HL-60 (cell line): ENCODE measurements around the gene CRIP1.

Experiments used
- DNase-seq, 2 experiments: peaks; one replicate each; pipeline ENCODE4 v3.0.0-alpha.2; 2010 to 2020; ENCODE audit warnings: low read depth in 1 of 2, low spot score in 1 of 2
- H3K27ac ChIP-seq: fragments of 250-450 bp; sonication (Bioruptor Pico); replicated peaks from 2 replicates; pipeline ENCODE4 v1.5.1; 2020; ENCODE audit warnings: mild to moderate bottlenecking, moderate library complexity
- H3K27me3 ChIP-seq: fragments of 250-450 bp; sonication (Bioruptor Pico); 2 replicates; pipeline ENCODE4 v1.5.1; 2021; ENCODE audit warnings: mild to moderate bottlenecking, moderate library complexity; ENCODE audit not compliant: insufficient read depth, poor library complexity, severe bottlenecking
- H3K4me3 ChIP-seq: replicated peaks from 2 replicates; pipeline ENCODE4 v1.5.1; 2011; ENCODE audit warnings: mild to moderate bottlenecking, control low read depth, low read length; ENCODE audit not compliant: insufficient read depth
- GABPA ChIP-seq: IDR thresholded peaks from 2 replicates; pipeline ENCODE4 v1.6.1; 2012; ENCODE audit warnings: low read depth
- POLR2AphosphoS5 ChIP-seq: IDR thresholded peaks from 2 replicates; pipeline ENCODE4 v1.6.1; 2012; ENCODE audit warnings: low read depth
- SPI1 ChIP-seq: IDR thresholded peaks from 2 replicates; pipeline ENCODE4 v1.6.1; 2012; ENCODE audit warnings: low read depth, mild to moderate bottlenecking, borderline replicate concordance
- TF ChIP-seq, protein P1 (sequence below): IDR thresholded peaks from one replicate; pipeline ENCODE4 v1.5.1; 2011; ENCODE audit warnings: low read length, control low read depth, inconsistent platforms; ENCODE audit not compliant: insufficient read depth
- TF ChIP-seq, protein P2 (sequence below): IDR thresholded peaks from 2 replicates; pipeline ENCODE4 v1.6.1; 2012; ENCODE audit warnings: low read depth; ENCODE audit not compliant: insufficient replicate concordance

Gene CRIP1

DNA sequence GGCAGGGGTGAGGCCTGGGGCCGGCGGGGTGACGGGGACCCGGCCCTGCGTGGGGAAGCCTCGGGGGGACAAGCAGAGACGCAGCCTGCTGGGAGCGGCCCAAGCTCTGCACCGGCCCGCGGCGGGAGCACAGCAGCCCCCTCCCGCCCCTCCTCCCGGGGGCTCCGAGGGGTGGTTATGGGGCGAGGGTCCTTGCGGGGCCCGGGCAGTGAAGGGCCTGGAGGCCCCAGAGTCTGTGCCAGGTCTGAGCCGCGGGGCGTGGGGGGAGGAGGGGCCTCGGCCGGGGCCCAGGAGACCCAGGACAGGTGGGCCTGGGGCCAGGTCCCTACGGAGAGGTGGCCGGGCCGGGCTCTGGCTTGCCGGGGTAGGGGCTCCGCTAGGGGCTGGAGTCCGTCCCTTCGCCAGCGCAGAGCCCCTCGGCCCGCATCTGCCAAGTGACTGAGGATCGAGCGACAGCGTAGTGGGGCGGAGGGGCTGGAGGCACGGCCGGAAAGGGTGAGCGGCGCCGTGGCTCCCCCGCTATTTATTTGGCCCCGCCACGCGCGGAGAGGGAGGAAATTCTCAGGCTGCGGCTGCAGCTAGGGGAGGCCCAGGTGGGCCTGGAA lies 40.2 kb downstream of the CRIP1 start:
- Histone ChIP-seq H3K4me3 (no peak overlapping the region), H3K27ac (no peak overlapping the region), H3K27me3 (peaks cover 38% of the 10 kb centered on the region)
- no peak for DNase-seq
- TF ChIP-seq POLR2AphosphoS5, result no peak
- TF ChIP-seq GABPA, result no peak
- TF ChIP-seq, protein P1, sequence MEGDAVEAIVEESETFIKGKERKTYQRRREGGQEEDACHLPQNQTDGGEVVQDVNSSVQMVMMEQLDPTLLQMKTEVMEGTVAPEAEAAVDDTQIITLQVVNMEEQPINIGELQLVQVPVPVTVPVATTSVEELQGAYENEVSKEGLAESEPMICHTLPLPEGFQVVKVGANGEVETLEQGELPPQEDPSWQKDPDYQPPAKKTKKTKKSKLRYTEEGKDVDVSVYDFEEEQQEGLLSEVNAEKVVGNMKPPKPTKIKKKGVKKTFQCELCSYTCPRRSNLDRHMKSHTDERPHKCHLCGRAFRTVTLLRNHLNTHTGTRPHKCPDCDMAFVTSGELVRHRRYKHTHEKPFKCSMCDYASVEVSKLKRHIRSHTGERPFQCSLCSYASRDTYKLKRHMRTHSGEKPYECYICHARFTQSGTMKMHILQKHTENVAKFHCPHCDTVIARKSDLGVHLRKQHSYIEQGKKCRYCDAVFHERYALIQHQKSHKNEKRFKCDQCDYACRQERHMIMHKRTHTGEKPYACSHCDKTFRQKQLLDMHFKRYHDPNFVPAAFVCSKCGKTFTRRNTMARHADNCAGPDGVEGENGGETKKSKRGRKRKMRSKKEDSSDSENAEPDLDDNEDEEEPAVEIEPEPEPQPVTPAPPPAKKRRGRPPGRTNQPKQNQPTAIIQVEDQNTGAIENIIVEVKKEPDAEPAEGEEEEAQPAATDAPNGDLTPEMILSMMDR, result no peak
- TF ChIP-seq, protein P2, sequence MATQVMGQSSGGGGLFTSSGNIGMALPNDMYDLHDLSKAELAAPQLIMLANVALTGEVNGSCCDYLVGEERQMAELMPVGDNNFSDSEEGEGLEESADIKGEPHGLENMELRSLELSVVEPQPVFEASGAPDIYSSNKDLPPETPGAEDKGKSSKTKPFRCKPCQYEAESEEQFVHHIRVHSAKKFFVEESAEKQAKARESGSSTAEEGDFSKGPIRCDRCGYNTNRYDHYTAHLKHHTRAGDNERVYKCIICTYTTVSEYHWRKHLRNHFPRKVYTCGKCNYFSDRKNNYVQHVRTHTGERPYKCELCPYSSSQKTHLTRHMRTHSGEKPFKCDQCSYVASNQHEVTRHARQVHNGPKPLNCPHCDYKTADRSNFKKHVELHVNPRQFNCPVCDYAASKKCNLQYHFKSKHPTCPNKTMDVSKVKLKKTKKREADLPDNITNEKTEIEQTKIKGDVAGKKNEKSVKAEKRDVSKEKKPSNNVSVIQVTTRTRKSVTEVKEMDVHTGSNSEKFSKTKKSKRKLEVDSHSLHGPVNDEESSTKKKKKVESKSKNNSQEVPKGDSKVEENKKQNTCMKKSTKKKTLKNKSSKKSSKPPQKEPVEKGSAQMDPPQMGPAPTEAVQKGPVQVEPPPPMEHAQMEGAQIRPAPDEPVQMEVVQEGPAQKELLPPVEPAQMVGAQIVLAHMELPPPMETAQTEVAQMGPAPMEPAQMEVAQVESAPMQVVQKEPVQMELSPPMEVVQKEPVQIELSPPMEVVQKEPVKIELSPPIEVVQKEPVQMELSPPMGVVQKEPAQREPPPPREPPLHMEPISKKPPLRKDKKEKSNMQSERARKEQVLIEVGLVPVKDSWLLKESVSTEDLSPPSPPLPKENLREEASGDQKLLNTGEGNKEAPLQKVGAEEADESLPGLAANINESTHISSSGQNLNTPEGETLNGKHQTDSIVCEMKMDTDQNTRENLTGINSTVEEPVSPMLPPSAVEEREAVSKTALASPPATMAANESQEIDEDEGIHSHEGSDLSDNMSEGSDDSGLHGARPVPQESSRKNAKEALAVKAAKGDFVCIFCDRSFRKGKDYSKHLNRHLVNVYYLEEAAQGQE, result no peak
- no peak for TF ChIP-seq SPI1

DNA sequence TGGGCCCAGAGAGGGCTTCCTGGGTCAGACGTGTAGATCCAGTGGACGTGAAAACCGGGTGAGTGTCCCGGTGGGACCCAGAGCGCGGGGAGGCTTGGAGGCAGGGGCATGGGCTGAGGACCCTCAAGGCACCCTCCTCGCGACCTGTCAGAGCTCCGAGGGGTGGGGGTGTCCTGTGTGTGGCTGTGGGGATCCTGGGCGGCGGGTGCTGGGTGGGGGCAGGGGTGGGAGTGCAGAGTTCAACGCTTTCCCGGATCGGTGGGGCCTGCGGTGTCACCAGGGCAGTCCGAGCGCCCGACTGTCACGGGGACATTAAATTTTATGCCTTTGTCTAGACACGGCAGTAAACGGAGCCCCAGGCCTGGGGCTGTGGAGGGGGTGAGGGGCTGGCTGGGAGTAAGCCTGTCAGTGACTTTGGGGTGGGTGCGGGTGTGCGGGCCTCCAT lies 40.7 kb downstream of the CRIP1 start:
- H3K27ac ChIP-seq, result no peak overlapping the region
- no peak overlapping the region for H3K4me3 ChIP-seq
- no peak for DNase-seq
- peaks cover 38% of the 10 kb centered on the region for H3K27me3 ChIP-seq
- TF ChIP-seq, protein P2, result no peak
- TF ChIP-seq SPI1 (no peak), POLR2AphosphoS5 (no peak), GABPA (no peak)
- TF ChIP-seq, protein P1, result no peak

DNA sequence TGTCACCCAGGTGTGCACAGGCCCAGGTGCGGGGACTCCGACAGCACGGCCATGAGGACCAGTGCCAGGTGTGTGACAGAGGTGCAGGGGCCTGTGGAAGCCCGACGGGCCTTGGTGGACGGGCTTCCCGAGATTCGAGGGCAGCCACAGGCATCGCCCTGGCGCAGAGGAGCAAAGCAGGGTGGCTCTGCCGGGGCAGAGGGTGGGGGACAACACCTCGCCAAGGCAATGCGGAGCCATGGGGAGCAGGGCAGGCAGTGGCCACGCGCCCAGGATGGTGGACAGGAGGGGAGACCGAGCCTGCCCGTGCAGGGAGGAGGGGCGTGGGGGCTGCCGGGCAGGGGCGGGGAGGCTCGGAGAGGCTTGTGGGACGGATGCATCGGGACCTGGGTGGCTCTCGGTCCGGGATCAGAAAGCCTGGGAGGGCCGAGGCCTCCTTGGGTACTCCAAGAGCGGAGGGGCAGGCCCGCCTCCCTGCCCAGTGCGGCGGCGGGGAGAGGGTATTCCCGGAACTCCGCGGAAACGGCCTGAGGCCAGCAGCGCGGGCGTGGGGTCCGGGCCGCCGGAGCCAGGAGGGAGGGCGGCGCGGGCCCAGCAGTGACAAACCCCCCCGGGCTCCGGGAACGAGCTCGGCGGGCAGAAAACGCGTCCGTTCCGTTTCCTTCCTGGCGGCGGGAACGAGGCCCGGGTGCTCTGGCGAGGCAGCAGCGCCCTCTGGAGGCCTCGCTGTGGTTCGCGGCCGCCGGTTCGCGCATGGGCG lies 41.3 kb downstream of the CRIP1 start:
- peak; percentile 60 to 68 for DNase-seq
- Histone ChIP-seq H3K27ac (0 out of 2 replicates have a peak overlapping the region, but pooled peaks have one; percentile 27), H3K4me3 (peak overlapping the region; percentile 38), H3K27me3 (peaks cover 38% of the 10 kb centered on the region)
- no peak for TF ChIP-seq SPI1
- TF ChIP-seq, protein P1, result peak; percentile 35
- TF ChIP-seq GABPA, result peak; percentile 58
